Measurements from ENCODE around the gene ZBTB9.

ZBTB9 gene

GRCh38 chr6:33490198-33490597, 35.8 kb downstream of the ZBTB9 start:
- intact Hi-C loops (cut with DNase I) = no loop called here

DNA sequence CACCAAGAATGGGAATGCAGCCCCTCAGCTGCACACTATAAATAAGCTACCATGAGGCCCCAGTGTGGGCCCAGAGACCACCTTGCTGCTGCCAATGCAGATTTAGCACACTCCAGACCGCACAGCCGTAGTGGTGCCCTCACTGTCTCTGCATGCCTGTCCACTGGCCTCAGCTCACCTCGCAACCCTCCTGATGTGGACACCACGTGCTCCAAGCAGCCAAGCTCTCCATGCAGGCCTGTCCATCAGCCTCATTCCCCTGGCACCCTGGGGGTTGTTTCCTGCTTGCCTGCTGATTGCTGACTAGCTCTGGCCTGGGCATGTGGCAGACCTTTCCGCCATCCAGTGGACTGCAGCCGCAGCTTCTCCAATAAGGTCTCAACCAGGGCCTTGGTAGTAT, 36.2 kb downstream of the ZBTB9 start:
- no peak for DNase-seq
- intact Hi-C loops (cut with DNase I) = no loop called here

More at GRCh38 chr6:33490198-33490597, 35.8 kb downstream of the ZBTB9 start:
- DNase-seq = no peak

- intact Hi-C loops (cut with DNase I) = no loop called here
- DNase-seq = no peak
These were observed 37.7 kb downstream of the ZBTB9 start for GRCh38 chr6:33492093-33492492.

- intact Hi-C loops (cut with DNase I) = no loop called here
These were observed 42.8 kb downstream of the ZBTB9 start for GRCh38 chr6:33497157-33497556.

GRCh38 chr6:33502486-33502885, 48.1 kb downstream of the ZBTB9 start:
- DNase-seq = no peak
- intact Hi-C loops (cut with DNase I) = no loop called here

More at GRCh38 chr6:33497157-33497556, 42.8 kb downstream of the ZBTB9 start:
- DNase-seq = no peak

DNA sequence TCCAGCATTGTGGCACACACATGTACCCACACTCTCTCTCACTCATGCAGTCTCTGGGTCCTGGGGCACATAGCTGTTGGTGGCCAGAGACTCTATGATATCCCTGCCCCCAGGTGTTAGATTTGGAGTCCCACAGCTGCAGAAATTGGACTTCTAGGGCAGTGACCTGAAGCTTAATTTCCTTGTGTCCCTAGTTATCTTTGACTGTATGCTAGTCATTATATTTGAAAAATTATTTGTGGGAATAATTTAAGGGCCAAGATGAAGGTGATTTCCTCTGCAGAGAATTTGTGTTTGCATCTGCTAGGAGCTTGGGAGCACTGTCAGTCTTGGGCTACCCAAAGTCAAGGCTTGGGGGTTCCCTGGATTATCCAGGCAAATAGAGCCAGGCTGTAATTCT, 50.1 kb downstream of the ZBTB9 start:
- intact Hi-C loops (cut with DNase I) = no loop called here
- no peak for DNase-seq

DNA sequence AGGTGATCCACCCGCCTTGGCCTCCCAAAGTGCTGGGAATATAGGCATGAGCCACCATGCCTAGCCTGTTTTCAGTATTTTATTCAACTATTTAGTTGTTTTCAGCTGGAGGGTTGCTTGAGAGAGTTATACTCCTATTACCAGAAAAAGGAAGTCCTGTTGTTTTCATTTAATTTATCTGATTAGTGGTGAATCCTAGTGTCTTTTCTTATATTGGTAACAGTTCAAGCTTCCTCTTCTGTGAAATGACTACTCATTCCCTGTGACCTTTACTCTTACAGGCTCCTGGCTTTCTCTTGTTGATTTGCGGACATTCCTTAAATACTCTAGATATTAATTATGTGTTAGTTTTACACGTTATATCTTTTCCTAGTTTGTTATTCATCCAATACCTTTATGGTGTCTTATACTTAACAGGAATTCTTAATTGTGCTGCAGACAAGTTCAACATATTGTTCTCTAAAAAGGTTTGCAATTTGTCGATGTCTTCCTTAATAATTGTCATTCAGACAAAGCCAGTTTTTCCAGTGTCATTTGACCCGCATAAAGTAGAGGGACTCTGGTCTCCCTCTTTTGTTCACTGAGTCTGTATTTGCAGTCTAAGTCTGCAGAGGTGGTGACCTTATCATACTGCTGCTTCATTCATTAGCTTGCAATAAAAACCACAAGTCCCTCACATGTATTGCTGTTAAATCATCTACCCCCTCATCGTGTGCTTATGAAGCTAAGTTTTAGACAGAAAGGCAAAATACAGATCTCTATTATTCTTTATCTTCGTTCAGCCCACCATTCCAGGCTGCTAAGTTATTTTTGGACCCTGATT, 51.4 kb downstream of the ZBTB9 start:
- intact Hi-C loops (cut with DNase I) = no loop called here

More for the DNA sequence above, 51.4 kb downstream of the ZBTB9 start:
- DNase-seq = no peak
